SIG-M5 treated with dmso at 0.1 percent for 504 hours (cell line): Measurements from ENCODE around the gene EDARADD.

Experiments used
- DNase-seq: peaks from one replicate; lab custom pipeline; 2025; ENCODE audit not compliant: unreplicated experiment; lab: John Stamatoyannopoulos, UW

Gene EDARADD

DNA sequence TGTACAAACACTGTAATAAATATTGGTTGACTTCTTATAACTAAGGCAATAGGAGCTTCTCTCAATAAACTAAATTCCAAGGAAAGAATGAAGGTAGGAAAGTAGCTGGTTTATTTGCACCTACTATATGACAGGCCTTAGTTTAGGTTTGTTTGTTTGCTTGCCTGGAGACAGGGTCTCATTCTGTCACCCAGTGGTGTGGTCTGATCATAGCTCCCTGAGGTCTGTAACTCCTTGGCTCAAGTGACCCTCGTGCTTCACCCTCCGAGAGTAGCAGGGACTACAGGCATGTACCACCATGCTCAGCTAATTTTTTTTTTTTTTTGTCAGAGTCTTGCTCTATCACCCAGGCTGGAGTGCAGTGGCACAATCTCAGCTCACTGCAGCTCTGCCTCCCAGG is 1.9 kb upstream of the EDARADD start:
- DNase-seq: no peak

DNA sequence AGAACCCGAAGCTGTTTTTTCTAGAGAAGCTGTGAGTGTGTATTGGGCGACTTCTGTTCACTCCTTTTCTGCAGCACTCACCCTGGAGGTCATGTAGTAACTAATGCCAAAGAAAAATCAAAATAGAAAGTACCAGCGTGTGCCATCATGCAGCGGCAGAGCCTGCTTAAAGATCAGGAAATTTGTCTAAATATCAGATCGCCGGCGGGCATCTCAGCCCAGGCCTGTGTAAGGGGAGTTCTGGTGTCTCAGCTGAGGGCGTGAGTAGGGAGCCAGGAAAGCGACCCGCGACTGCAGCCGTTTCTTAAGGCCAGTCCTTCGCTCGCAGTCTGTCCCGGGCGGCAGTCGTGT is 768 bp downstream of the EDARADD start:
- DNase-seq: peak; percentile 49

DNA sequence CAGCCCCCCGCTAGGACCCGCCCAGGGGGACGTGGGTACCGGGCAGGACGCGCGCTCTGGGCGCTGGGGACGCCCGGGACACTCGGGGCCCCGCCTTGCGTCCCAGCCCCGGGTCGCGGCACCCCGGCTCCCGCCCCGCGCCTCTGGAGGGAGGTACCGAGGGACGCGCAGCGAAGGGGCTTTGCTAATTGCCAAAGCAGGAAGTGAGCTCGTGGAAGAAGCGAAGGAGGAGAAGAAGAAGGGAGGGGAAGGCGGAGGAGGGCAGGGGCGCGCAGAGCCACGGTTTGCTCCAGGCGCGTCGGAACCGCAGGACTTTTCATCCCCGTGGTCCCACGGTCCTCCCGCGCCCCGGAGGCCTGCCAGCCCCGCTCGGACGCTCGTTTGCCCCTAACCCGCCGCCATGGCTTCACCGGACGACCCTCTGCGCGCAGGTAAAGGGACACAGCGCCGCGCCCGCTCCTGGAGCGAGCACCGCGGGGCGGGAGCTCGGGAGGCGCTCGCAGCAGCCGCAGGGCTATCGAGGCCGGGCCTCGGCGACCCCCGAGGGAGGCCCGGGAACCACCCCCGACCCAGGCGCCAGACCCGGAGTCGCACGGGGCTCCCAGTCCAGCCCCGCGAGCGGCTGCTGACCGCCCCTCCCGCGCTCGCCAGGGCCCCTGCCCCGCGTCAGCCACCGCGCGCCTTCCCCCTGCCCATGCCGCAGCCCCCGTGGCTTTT is 1.3 kb downstream of the EDARADD start:
- peak; percentile 88 for DNase-seq

- DNase-seq: no peak
Measured at GRCh38 chr1:236395947-236396664, 2.0 kb downstream of the EDARADD start.

DNA sequence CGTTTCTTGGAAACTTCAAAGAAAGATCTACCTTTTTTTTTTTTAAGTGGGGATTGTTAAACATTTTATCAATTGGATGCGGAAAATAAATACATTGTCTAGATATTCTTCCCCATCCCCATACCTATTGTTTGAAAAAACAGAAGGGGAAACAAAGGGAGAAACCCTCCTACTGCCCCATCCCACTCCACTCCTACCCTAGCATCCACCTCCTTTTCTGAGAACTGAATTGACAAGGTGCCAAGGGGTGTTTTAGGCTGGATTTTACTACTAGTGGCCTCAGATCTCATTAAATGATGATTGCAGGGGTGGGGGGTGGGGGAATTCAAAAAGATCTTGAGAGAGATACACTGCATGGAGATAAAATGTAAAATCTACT is 2.6 kb downstream of the EDARADD start:
- DNase-seq: no peak

GRCh38 chr1:236397173-236397759 is 3.2 kb downstream of the EDARADD start:
- no peak for DNase-seq

DNA sequence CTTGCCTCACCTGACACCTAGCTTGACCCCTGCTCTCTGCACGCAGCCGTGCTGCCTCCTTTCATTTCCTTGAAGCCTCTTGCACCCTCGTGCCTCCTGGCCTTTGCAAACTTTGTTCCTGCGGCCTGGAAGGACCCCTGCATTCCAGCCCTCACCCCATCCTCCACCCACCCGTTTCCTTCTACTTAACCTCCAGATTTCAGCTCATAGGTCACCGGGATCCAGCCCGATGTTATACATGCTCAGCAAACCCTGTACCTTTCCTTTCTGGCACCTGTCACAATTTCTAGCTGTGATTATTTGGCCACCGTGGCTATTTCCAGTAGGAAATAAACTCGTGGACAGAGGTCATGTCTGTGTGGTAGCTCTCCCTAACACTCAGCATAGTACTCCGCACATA is 4.5 kb downstream of the EDARADD start:
- no peak for DNase-seq

GRCh38 chr1:236400061-236400603 is 6.0 kb downstream of the EDARADD start:
- DNase-seq: no peak

GRCh38 chr1:236401698-236402097 is 7.6 kb downstream of the EDARADD start:
- DNase-seq: no peak

GRCh38 chr1:236403905-236404696 is 10.0 kb downstream of the EDARADD start:
- no peak for DNase-seq

- DNase-seq: no peak
Measured at GRCh38 chr1:236407059-236407458, 13.0 kb downstream of the EDARADD start.

DNA sequence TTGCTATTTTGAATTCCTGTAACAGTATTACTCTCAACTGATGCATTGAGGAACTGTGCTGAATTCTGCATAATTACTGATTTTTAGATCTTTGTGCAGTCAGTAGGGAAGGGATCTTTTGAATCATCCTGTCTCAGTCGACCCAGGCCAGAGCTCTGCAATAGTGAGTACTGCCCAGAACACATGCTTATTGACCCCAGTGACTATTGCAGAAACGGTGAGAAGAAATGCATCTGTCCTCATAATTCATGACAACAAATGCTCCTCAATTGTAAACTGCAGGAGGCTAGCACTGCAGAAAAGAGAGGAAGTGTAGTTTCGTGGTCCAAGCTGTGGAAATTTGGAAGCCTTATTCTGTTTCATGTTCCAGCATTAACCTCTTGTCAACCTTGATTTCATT is 19.6 kb downstream of the EDARADD start:
- no peak for DNase-seq

DNA sequence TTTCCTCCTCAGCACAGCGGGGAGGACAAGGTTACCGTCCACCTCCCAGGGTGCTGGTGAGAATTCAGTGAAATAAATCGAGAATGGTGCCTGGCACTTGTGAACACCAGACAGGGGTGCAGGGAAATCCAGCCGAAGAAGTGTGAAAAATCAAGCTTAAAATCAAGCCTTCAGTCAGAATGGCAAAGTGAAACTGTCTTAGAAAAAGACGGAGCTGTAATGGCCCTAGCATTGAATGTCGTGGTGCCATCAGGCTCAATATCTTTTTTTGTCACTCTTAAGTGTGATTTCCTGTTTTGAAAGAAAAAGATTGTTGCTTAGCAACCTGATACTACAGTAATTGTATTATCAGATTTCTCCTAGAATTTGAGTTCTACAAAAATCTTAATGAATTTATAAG is 22.1 kb downstream of the EDARADD start:
- DNase-seq: no peak

DNA sequence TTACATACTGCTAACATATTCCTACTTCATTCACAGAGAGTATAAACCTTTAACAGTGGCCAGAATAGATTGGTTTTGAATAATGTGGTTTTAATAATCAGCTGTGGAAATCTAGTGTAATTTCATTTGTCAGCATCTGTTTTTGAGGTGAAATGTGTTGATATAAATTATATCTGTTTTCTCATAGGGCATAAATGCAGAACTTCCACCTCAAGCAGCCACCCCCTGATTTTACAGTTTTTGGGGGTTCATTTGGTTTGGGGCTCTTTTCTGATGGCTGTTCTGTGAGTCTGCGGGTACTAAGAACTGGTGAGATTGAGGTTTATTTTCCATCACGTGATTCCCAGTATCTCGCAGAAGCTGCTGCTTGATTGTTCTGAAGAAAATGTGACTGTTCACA is 23.2 kb downstream of the EDARADD start:
- no peak for DNase-seq

DNA sequence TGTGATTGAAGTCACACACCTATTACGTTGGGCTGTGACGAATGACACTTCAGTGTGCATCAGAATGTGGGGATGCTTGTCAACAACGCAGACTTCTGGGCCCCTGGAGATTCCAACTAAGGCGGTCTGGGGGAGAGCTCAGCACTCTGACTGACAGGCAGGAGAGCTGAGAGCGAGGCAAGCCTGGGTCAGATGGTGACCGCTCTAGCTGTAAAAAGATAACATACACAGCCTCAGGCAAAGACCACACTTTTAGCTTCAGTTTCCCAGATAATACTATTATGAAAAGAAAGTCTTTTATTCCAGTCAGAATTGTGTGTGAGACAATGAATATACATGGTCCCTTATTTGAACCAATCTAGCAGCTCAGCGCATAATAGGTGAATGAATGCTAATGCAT is 25.4 kb downstream of the EDARADD start:
- no peak for DNase-seq

- DNase-seq: peak; percentile 63
Measured at GRCh38 chr1:236421022-236421421, 26.9 kb downstream of the EDARADD start.

GRCh38 chr1:236421850-236422516 is 27.9 kb downstream of the EDARADD start:
- DNase-seq: no peak

GRCh38 chr1:236422517-236422876 is 28.4 kb downstream of the EDARADD start:
- no peak for DNase-seq

- no peak for DNase-seq
Measured at GRCh38 chr1:236425031-236425663, 31.1 kb downstream of the EDARADD start.

GRCh38 chr1:236426215-236426614 is 32.1 kb downstream of the EDARADD start:
- no peak for DNase-seq
